K562 (cell line): ENCODE results near the gene SORCS2. TPM values are rescaled to one million over a fixed set of nuclear protein-coding genes. Genes with fewer than 3 reads are reported as not detected.

Experiments
- ATAC-seq: fragments of 200-7000 bp; cut with Tn5 transposase; 3 replicates; pipeline ENCODE4 v1.9.1; 2020; ENCODE audit warnings: moderate library complexity
- BruUV-seq: library from RNA; stranded (reverse); fragments of 400-500 nt; replicated peaks from 2 replicates; lab custom pipeline; 2021; lab: Mats Ljungman, UMichigan
- CTCF ChIA-PET: fragments of 300-600 bp; formaldehyde crosslinking; extraction: SDS; loops from one replicate; lab custom pipeline; 2021; ENCODE audit warnings: low intra/inter-chr PET ratio; lab: Yijun Ruan, JAX
- POLR2A ChIA-PET: fragments of 300-600, 350-650 bp; sonication (Branson Sonifier 250); formaldehyde crosslinking; extraction: SDS; loops from one replicate; lab custom pipeline; 2021; ENCODE audit warnings: antibody characterized with exemption, inconsistent platforms; lab: Yijun Ruan, JAX
- DNase-seq, 4 experiments: peaks; one replicate each; pipeline versions ENCODE4 v3.0.0 to v3.0.0-alpha.2; 2011 to 2018; ENCODE audit warnings: low spot score in 3 of 4, mixed read lengths in 3 of 4; ENCODE audit errors: extremely low read depth in 1 of 4
- FAIRE-seq: peaks from 2 replicates; lab custom pipeline; 2011; peaks lifted over from hg19 to GRCh38; lab: Jason Lieb, UNC
- H2AFZ ChIP-seq: 2 replicates; pipeline ENCODE4 v1.6.0; 2011; ENCODE audit warnings: low read depth, low read length, control low read depth, inconsistent platforms
- H3K27ac ChIP-seq: fragments of 200-600 bp; 3 replicates; pipeline ENCODE4 v1.8.0; 2011; ENCODE audit warnings: low read depth, mild to moderate bottlenecking, control low read depth, inconsistent platforms, low read length, moderate library complexity, mixed read lengths; ENCODE audit errors: extremely low read depth
- H3K27me3 ChIP-seq, 2 experiments: fragments of 300-600 bp in 1 of 2; 2 replicates in 1 of 2; 3 replicates in 1 of 2; pipeline versions ENCODE4 v1.6.0 to v1.8.0; 2011; ENCODE audit warnings: inconsistent platforms in 2 of 2, low read length in 2 of 2, mild to moderate bottlenecking in 1 of 2, mixed read lengths in 1 of 2, moderate library complexity in 1 of 2; ENCODE audit not compliant: control insufficient read depth in 2 of 2, insufficient read depth in 2 of 2
- H3K36me3 ChIP-seq: fragments of 300-600 bp; 3 replicates; pipeline ENCODE4 v1.8.0; 2011; ENCODE audit warnings: mild to moderate bottlenecking, low read length, inconsistent platforms; ENCODE audit not compliant: control insufficient read depth, insufficient read depth
- H3K4me1 ChIP-seq, 2 experiments: fragments of 200-600 bp in 1 of 2; replicated peaks in 1 of 2; 2 replicates in 1 of 2; 3 replicates in 1 of 2; pipeline versions ENCODE4 v1.5.1 to v1.8.0; 2011; ENCODE audit warnings: inconsistent platforms in 2 of 2, low read length in 2 of 2, mild to moderate bottlenecking in 1 of 2, mixed read lengths in 1 of 2, moderate library complexity in 1 of 2; ENCODE audit not compliant: control insufficient read depth in 2 of 2, insufficient read depth in 2 of 2
- H3K4me2 ChIP-seq: 2 replicates; pipeline ENCODE4 v1.6.1; 2011; ENCODE audit warnings: low read length, control low read depth, inconsistent platforms, mixed read lengths; ENCODE audit not compliant: insufficient read depth
- H3K4me3 ChIP-seq: fragments of 200-600 bp; sonication (generic), shearing (Covaris generic); 2 replicates; pipeline ENCODE4 v1.5.1; 2016; ENCODE audit warnings: control low read depth, inconsistent platforms
- H3K79me2 ChIP-seq: fragments of 200-600 bp; 3 replicates; pipeline ENCODE4 v1.8.0; 2011; ENCODE audit warnings: low read length, inconsistent platforms; ENCODE audit not compliant: control insufficient read depth, insufficient read depth
- H3K9ac ChIP-seq, 2 experiments: 2 replicates each; pipeline versions ENCODE4 v1.6.0 to v1.6.1; 2011; ENCODE audit warnings: low read depth in 2 of 2, low read length in 2 of 2, control low read depth in 1 of 2, inconsistent platforms in 1 of 2, mild to moderate bottlenecking in 1 of 2, mixed read lengths in 1 of 2; ENCODE audit not compliant: insufficient read depth in 1 of 2
- H3K9me1 ChIP-seq: one replicate; pipeline ENCODE4 v1.6.0; 2011; ENCODE audit warnings: inconsistent platforms, mild to moderate bottlenecking, low read length, moderate library complexity; ENCODE audit not compliant: control insufficient read depth, insufficient read depth
- H3K9me3 ChIP-seq: replicated peaks from 2 replicates; pipeline ENCODE4 v1.5.1; 2011; ENCODE audit warnings: low read depth, low read length, inconsistent platforms; ENCODE audit not compliant: control insufficient read depth, insufficient read depth
- H4K20me1 ChIP-seq: replicated peaks from 2 replicates; pipeline ENCODE4 v1.6.1; 2011; ENCODE audit warnings: low read length, inconsistent platforms, mixed read lengths; ENCODE audit not compliant: control insufficient read depth, insufficient read depth
- CTBP1 ChIP-seq: fragments of 450-650 bp; IDR thresholded peaks from 2 replicates; pipeline ENCODE4 v1.6.1; 2016; ENCODE audit warnings: borderline replicate concordance
- GTF3C2 ChIP-seq: IDR thresholded peaks from 3 replicates; pipeline ENCODE4 v1.6.1; 2011; ENCODE audit warnings: borderline replicate concordance, mild to moderate bottlenecking, moderate library complexity; ENCODE audit not compliant: insufficient read length; ENCODE audit errors: extremely low read depth
- HINFP ChIP-seq: fragments of 450-650 bp; conservative IDR thresholded peaks from 2 replicates; pipeline ENCODE4 v1.6.1; 2016; ENCODE audit warnings: missing genetic modification characterization, low read depth, mild to moderate bottlenecking, control low read depth, missing compliant biosample characterization
- KLF10 ChIP-seq: fragments of 250-450 bp; sonication (Bioruptor Pico); IDR thresholded peaks from 2 replicates; pipeline ENCODE4 v1.6.1; 2021; ENCODE audit warnings: matching md5 sums
- RFX5 ChIP-seq: IDR thresholded peaks from 2 replicates; pipeline ENCODE4 v1.6.1; 2011; ENCODE audit warnings: low read depth, mild to moderate bottlenecking, improper control_type of control experiment, low read length
- RHOXF2B ChIP-seq: fragments of 250-450 bp; sonication (Bioruptor Pico); conservative IDR thresholded peaks from 2 replicates; pipeline ENCODE4 v1.5.1; 2021
- TAF7 ChIP-seq: fragments of 450-650 bp; IDR thresholded peaks from 2 replicates; pipeline ENCODE4 v1.6.1; 2016; ENCODE audit warnings: missing genetic modification characterization, missing compliant biosample characterization
- XRCC5 ChIP-seq: fragments of 200-400 bp; formaldehyde crosslinking; IDR thresholded peaks from 2 replicates; pipeline ENCODE4 v1.6.1; 2017; ENCODE audit warnings: low read depth, mild to moderate bottlenecking, low read length
- ZNF224 ChIP-seq: sonication (generic); formaldehyde crosslinking; IDR thresholded peaks from 2 replicates; pipeline ENCODE4 v1.8.0; 2022; ENCODE audit warnings: mild to moderate bottlenecking, missing genetic modification reagents
- ZNF445 ChIP-seq: fragments of 250-450 bp; sonication (Bioruptor Pico); IDR thresholded peaks from 2 replicates; pipeline ENCODE4 v1.4.0; 2020; ENCODE audit warnings: low read depth, mild to moderate bottlenecking, moderate library complexity
- WGBS: fragments of 100-300 bp; shearing (Covaris generic); methylation state at CpG from one replicate; pipeline ENCODE4 v1.1.6; 2016; ENCODE audit warnings: low coverage, mixed read lengths; ENCODE audit not compliant: insufficient coverage; ENCODE audit errors: missing lambda C conversion rate; 5-methylcytosine and 5-hydroxymethylcytosine counted together
- in situ Hi-C: fragments of 300-500 bp; cut with MboI; formaldehyde crosslinking; loops from 4 replicates; pipeline ENCODE4 v1.15.0; 2018; ENCODE audit warnings: inconsistent platforms, mixed read lengths
- intact Hi-C: fragments of 100-400 bp; cut with micrococcal nuclease; formaldehyde crosslinking; loops from 2 replicates; pipeline ENCODE4 v1.14.2; 2022
- polyA plus RNA-seq, 8 experiments: library from polyadenylated mRNA; depleted of rRNA in 4 of 8; stranded (reverse) in 5 of 8; unstranded in 3 of 8; fragments of >200 nt; fragmentation: Nextera tagmentation in 2 of 8; fragmentation: Illumina TruSeq in 1 of 8; extraction: Ambion mirVana in 2 of 8; extraction: Trizol in 1 of 8; gene quantifications; 2 replicates each; pipeline versions ENCODE4 v1.2.1 to v1.2.3, GENCODE V29; 2011 to 2014; ENCODE audit warnings: inconsistent platforms in 1 of 8, missing spikeins in 1 of 8
- total RNA-seq, 7 experiments: library from RNA; depleted of rRNA in 6 of 7; stranded (reverse); fragments of >200 nt in 6 of 7; fragmentation: Illumina TruSeq in 2 of 7; extraction: Trizol in 2 of 7; gene quantifications; 2 replicates each; pipeline versions ENCODE4 v1.2.1 to v1.2.3, GENCODE V29; 2011 to 2021; ENCODE audit warnings: low replicate concordance in 1 of 7
- TF ChIP-seq, protein P1 (sequence below): fragments of 450-650 bp; IDR thresholded peaks from 2 replicates; pipeline ENCODE4 v1.6.1; 2016; ENCODE audit warnings: missing biosample characterization, missing genetic modification characterization

Gene SORCS2
- total and polyA plus RNA-seq, 9 of the 15 experiments (the other 6 are each of a cell fraction or from before 2014, with no cell fraction given): not detected

DNA sequence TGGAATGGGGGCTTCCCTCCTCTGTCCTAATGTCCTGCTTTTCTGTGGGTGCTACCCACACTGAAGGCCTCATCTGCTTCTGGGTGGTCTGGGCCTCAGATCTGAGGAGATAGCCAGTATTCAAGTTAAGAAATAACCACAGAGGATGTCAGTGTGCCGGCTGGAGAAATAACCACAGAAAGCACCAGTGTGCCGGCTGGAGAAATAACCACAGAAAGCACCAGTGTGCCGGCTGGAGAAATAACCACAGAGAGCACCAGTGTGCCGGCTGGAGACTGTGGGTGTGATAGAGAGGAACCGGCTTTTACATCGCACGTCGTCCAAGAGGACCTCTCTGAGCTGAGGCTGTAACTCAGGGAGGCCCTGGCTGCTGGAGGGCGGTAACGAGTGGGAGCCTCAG lies 308.1 kb downstream of the SORCS2 start:
- Histone ChIP-seq H3K4me2 (no peak overlapping the region), H3K9me3 (no peaks in the 10 kb centered on the region), H3K36me3 (no peaks in the 10 kb centered on the region), H3K27me3 (peaks cover 5 to 76% of the 10 kb centered on the region in 2 experiments; a peak in 3 of 5 replicates), H2AFZ (no peak overlapping the region), H3K4me3 (no peak overlapping the region), H3K9ac (no peak overlapping the region), H4K20me1 (no peaks in the 10 kb centered on the region; the same call in none of the 2 replicates), H3K79me2 (no peaks in the 10 kb centered on the region), H3K27ac (no peak overlapping the region), H3K9me1 (no peaks in the 10 kb centered on the region), H3K4me1 (no peaks in the 10 kb centered on the region)
- no peak for ATAC-seq
- DNase-seq: no peak
- WGBS: 2% methylated on average over 10 of the region's 10 CpGs
- intact Hi-C loops: no loop called here
- in situ Hi-C loops: no loop called here
- ChIA-PET POLR2A (no interaction called here), CTCF (no interaction called here)
- no peak for FAIRE-seq
- no TSS peak for BruUV-seq
- TF ChIP-seq ZNF224 (CRISPR knock-in tag): no peak
- no peak for TF ChIP-seq ZNF445 (CRISPR knock-in tag)
- no peak for TF ChIP-seq KLF10 (CRISPR knock-in tag)
- no peak for TF ChIP-seq XRCC5
- TF ChIP-seq RFX5: no peak
- TF ChIP-seq, protein P1, sequence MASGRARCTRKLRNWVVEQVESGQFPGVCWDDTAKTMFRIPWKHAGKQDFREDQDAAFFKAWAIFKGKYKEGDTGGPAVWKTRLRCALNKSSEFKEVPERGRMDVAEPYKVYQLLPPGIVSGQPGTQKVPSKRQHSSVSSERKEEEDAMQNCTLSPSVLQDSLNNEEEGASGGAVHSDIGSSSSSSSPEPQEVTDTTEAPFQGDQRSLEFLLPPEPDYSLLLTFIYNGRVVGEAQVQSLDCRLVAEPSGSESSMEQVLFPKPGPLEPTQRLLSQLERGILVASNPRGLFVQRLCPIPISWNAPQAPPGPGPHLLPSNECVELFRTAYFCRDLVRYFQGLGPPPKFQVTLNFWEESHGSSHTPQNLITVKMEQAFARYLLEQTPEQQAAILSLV (tag): no peak
- no peak for TF ChIP-seq TAF7
- no peak for TF ChIP-seq GTF3C2
- no peak for TF ChIP-seq RHOXF2B (CRISPR knock-in tag)
- no peak for TF ChIP-seq HINFP (tag)
- no peak for TF ChIP-seq CTBP1
